Uterus (tissue), 4 donors: Measurements from ENCODE around the gene IL22RA1. TPM values are rescaled to one million over a fixed set of nuclear protein-coding genes. Genes with fewer than 3 reads are reported as not detected.

Source experiments
- DNase-seq, 2 donors: peaks; one replicate each; pipeline ENCODE4 v3.0.0-alpha.2; 2019 to 2020
- H3K27ac ChIP-seq, 2 donors: fragments of 200-600 bp; sonication (generic); 1 replicate in 1 of 2; 2 replicates in 1 of 2; pipeline ENCODE4 v1.5.1; 2016 to 2018
- H3K27me3 ChIP-seq, 2 donors: fragments of 200-600 bp; sonication (generic); one replicate each; pipeline ENCODE4 v1.5.1; 2018 to 2019; ENCODE audit warnings: control low read depth in 1 of 2
- H3K36me3 ChIP-seq, 2 donors: fragments of 200-600 bp; sonication (generic); one replicate each; pipeline ENCODE4 v1.5.1; 2019; ENCODE audit warnings: control low read depth in 1 of 2
- H3K4me1 ChIP-seq, 2 donors: fragments of 200-600 bp; sonication (generic); one replicate each; pipeline ENCODE4 v1.5.1; 2018 to 2019; ENCODE audit warnings: control low read depth in 1 of 2
- H3K4me3 ChIP-seq, 2 donors: fragments of 200-600 bp; sonication (generic); 1 replicate in 1 of 2; 2 replicates in 1 of 2; pipeline ENCODE4 v1.5.1; 2018 to 2019; ENCODE audit warnings: mild to moderate bottlenecking in 1 of 2
- H3K9me3 ChIP-seq, 2 donors: fragments of 200-600 bp; sonication (generic); one replicate each; pipeline ENCODE4 v1.5.1; 2019; ENCODE audit warnings: control low read depth in 1 of 2
- CTCF ChIP-seq, 4 experiments: fragments of 200-600 bp in 2 of 4; fragments of 450-650 bp in 2 of 4; sonication (generic) in 2 of 4; IDR thresholded peaks; one replicate each; pipeline ENCODE4 v1.5.1; 2016 to 2019; ENCODE audit warnings: antibody characterized with exemption in 4 of 4, mild to moderate bottlenecking in 2 of 4, moderate library complexity in 1 of 4
- POLR2A ChIP-seq, 2 donors: fragments of 450-650 bp; IDR thresholded peaks; one replicate each; pipeline ENCODE4 v1.6.1; 2016; ENCODE audit warnings: antibody characterized with exemption in 2 of 2, mild to moderate bottlenecking in 1 of 2, moderate library complexity in 1 of 2
- intact Hi-C: fragments of 100-400 bp; cut with DNase I; formaldehyde crosslinking; loops from one replicate; pipeline ENCODE4 v1.15.1; 2023; ENCODE audit warnings: low total_unique reads
- total RNA-seq, 4 donors: library from RNA; depleted of rRNA in 3 of 4; stranded (reverse); fragments of >200 nt in 3 of 4; gene quantifications; one replicate each; pipeline versions ENCODE4 v1.1.0 to v1.2.4, GENCODE V29; 2014 to 2023
- donor health status: DM: yes; HTN: yes; CAD: no.

IL22RA1 gene
- total RNA-seq, 4 donors from 2014 or later, result 0.21 to 0.37 TPM; not detected in 2

DNA sequence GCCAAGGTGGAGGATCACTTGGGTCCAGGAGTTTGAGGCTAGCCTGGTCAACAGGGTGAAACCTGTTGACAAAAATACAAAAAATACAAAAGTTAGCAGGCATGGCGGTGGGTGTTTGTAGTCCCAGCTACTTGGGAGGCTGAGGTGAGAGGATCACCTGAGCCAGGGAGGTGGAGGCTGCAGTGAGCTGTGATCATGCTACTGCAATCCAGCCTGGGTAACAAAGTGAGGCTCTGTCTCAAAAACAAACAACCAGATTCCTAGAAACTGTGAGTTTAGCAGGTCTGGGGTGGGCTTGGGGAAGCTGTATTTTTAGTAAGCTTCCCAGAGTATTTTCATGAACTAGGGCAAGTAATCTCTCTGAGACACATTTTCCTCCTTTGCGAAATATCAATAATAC, 25.8 kb downstream of the IL22RA1 start:
- DNase-seq, result no peak
- H3K4me3 ChIP-seq, result no peak overlapping the region

GRCh38 chr1:24114753-24115152, 28.2 kb downstream of the IL22RA1 start:
- H3K4me3 ChIP-seq, result no peak overlapping the region
- no peaks in the 10 kb centered on the region for H3K27me3 ChIP-seq
- H3K36me3 ChIP-seq, result no peaks in the 10 kb centered on the region
- no peak for DNase-seq
- peaks cover 0 to 4% of the 10 kb centered on the region in 2 donors for H3K4me1 ChIP-seq
- intact Hi-C loops, result no loop called here
- no peak overlapping the region for H3K27ac ChIP-seq
- TF ChIP-seq CTCF (IDR thresholded peaks at IDR 0.05), result no peak
- TF ChIP-seq POLR2A (IDR thresholded peaks at IDR 0.05), result no peak
- H3K9me3 ChIP-seq, result no peaks in the 10 kb centered on the region

More for the DNA sequence above, 25.8 kb downstream of the IL22RA1 start:
- Histone ChIP-seq H3K36me3 (no peaks in the 10 kb centered on the region), H3K27ac (no peak overlapping the region), H3K9me3 (no peaks in the 10 kb centered on the region), H3K27me3 (no peaks in the 10 kb centered on the region), H3K4me1 (peaks cover 0 to 4% of the 10 kb centered on the region in 2 donors)
- TF ChIP-seq POLR2A (IDR thresholded peaks at IDR 0.05) (no peak), CTCF (IDR thresholded peaks at IDR 0.05) (no peak)
- intact Hi-C loops, result no loop called here

DNA sequence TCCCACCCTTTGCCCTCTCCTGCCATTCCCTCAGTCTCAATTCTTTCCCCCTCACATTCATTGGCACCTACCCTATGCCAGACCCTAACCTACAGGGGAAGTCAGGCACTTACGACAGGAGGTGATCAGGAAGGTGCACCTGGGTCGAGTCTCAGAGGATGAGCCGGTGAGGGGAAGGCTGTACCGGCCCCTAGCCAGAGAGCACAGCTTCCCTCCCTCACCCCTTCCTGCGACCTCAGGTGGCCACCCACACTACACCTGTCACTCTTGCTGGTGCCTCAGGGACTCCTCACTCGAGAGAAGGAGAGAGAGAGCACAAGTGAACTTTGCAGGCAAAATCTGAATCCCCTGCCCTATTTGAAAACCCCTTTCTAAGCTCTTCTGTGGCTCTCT, 29.3 kb downstream of the IL22RA1 start:
- Histone ChIP-seq H3K9me3 (no peaks in the 10 kb centered on the region), H3K4me3 (no peak overlapping the region), H3K27me3 (no peaks in the 10 kb centered on the region), H3K36me3 (no peaks in the 10 kb centered on the region), H3K27ac (no peak overlapping the region), H3K4me1 (peaks cover 0 to 4% of the 10 kb centered on the region in 2 donors)
- intact Hi-C loops, result no loop called here
- TF ChIP-seq CTCF (IDR thresholded peaks at IDR 0.05) (no peak), POLR2A (IDR thresholded peaks at IDR 0.05) (no peak)
- no peak for DNase-seq

DNA sequence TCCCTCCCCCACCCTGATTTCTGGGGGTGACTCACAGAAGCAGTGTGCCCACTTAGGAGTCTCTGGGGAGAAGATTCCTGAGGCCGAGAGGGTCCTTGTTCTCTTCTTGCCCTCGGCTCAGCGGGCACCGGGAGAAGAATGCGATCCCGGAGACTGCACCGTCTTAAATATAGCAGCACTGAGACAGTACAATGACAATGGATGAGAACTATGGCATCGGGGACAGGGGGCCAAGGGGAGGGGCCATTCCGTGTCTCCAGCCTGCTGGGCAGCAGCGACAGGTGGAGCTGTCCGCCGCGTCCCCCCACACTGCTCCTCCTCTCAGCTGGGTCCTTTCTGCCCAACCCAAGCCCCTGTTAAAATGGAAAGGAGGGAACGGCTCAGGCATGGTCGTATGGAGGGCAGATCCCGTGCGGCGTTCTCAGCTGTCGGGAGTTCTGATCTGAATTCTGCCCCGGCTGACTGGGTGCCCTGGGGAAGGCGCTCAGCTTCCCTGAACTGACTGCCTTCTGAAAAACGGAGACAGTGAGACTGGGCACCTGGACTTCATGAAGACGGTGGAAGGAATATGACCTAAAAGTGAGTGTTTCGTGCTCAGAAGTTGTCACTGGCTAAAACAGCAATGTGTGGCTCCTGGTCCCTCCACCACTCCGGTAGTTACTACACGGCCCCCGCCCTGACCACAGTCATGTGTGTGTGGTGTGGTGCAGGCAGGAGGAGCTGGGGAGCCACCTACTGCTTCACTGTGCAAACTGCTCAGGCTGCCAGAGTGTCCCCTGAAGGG, 30.8 kb downstream of the IL22RA1 start, which contains the start of gene MYOM3:
TSS of gene MYOM3 (minus strand) at position 140 of the 784 bp plus-strand sequence. CDS start 3,499 bp downstream, outside the sequence.
- Histone ChIP-seq H3K4me3 (no peak within 1 kb of the TSS), H3K4me1 (peaks cover 0 to 4% of the 10 kb centered on the region in 2 donors), H3K36me3 (no peaks in the 10 kb centered on the region), H3K27me3 (no peaks in the 10 kb centered on the region), H3K27ac (peak within 1 kb of the TSS; percentile 14 to 61), H3K9me3 (no peaks in the 10 kb centered on the region)
- TF ChIP-seq POLR2A (IDR thresholded peaks at IDR 0.05) (no peak), CTCF (IDR thresholded peaks at IDR 0.05) (peak; percentile 42 to 72 (median 66))
- DNase-seq, result peak; percentile 65 to 73
- intact Hi-C loops, result no loop called here

DNA sequence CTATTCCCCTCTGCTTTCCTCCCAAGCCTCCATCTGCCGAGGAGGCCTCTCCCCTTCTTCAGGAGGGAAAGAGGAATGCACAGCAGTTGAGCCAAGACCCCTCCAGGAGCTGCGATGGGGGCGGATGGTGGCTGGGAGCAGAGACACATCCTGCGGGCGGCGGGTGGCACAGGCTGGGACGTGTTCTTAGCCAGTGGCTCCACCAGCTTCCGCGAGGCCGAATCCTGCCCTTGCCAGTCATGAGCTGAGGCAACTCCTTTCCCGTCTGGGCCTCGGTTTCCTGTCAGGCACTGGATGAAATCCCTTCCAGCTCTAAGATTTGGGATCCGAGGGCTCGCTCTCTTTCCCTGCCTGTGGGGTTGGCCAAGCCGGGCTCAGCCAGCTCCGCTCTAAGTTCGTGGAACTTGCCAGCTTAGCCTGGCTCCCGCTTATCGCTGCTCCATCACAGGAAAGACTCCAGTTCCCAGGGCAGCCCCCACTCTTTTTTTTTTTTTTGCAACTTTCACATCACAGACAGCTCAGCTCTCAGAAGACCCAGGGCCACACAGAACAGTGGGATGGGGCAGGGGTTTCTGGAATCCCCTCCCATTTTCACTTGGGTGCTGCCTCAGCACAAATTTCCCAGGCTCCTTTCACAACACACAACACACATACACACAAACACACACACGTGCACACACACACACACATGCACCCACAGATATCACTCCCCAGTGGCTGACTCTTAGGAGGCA, 31.5 kb downstream of the IL22RA1 start:
- intact Hi-C loops, result no loop called here
- Histone ChIP-seq H3K4me1 (peaks cover 0 to 4% of the 10 kb centered on the region in 2 donors), H3K27ac (peak overlapping the region; percentile 14 to 61), H3K9me3 (no peaks in the 10 kb centered on the region), H3K27me3 (no peaks in the 10 kb centered on the region), H3K36me3 (no peaks in the 10 kb centered on the region), H3K4me3 (no peak overlapping the region)
- DNase-seq, result peak in 1 of 2 donors; percentile 37
- TF ChIP-seq CTCF (IDR thresholded peaks at IDR 0.05) (no peak), POLR2A (IDR thresholded peaks at IDR 0.05) (no peak)
